G401 (cell line): ENCODE results near the gene GPR35. TPM values are rescaled to one million over a fixed set of nuclear protein-coding genes. Genes with fewer than 3 reads are reported as not detected.

ENCODE experiments used
- DNase-seq: peaks from one replicate; pipeline ENCODE4 v3.0.0-alpha.2; 2015; ENCODE audit warnings: low spot score
- in situ Hi-C: cut with HindIII; loops from 2 replicates; pipeline ENCODE4 v1.10.0; 2016; ENCODE audit warnings: low sequenced_read_pairs, mixed read lengths
- total RNA-seq: library from RNA; depleted of rRNA; stranded (reverse); fragments of >200 nt; shearing (Covaris generic); gene quantifications from 2 replicates; pipeline ENCODE4 v1.2.3, GENCODE V29; 2014

The GPR35 gene
- total RNA-seq, 1 experiment from 2014 or later, result not detected

GRCh38 chr2:240588006-240588655, 37.1 kb upstream of the GPR35 start:
- in situ Hi-C loops, result no loop called here

GRCh38 chr2:240588669-240589068, 36.6 kb upstream of the GPR35 start:
- in situ Hi-C loops, result no loop called here
- no peak for DNase-seq

More at GRCh38 chr2:240588006-240588655, 37.1 kb upstream of the GPR35 start:
- no peak for DNase-seq

GRCh38 chr2:240589375-240589774, 35.9 kb upstream of the GPR35 start:
- in situ Hi-C loops, result no loop called here

GRCh38 chr2:240589850-240590525, 35.3 kb upstream of the GPR35 start:
- in situ Hi-C loops, result no loop called here
- no peak for DNase-seq

More at GRCh38 chr2:240589375-240589774, 35.9 kb upstream of the GPR35 start:
- DNase-seq, result no peak

GRCh38 chr2:240590681-240591111, 34.6 kb upstream of the GPR35 start:
- no peak for DNase-seq
- in situ Hi-C loops, result no loop called here

GRCh38 chr2:240591226-240591625, 34.1 kb upstream of the GPR35 start:
- in situ Hi-C loops, result no loop called here
- no peak for DNase-seq

GRCh38 chr2:240591784-240592183, 33.5 kb upstream of the GPR35 start:
- no peak for DNase-seq
- in situ Hi-C loops, result no loop called here

- peak; percentile 42 for DNase-seq
- in situ Hi-C loops, result no loop called here
These were observed 32.1 kb upstream of the GPR35 start for GRCh38 chr2:240593026-240593702.

GRCh38 chr2:240593703-240594451, 31.4 kb upstream of the GPR35 start:
- in situ Hi-C loops, result no loop called here
- DNase-seq, result no peak

DNA sequence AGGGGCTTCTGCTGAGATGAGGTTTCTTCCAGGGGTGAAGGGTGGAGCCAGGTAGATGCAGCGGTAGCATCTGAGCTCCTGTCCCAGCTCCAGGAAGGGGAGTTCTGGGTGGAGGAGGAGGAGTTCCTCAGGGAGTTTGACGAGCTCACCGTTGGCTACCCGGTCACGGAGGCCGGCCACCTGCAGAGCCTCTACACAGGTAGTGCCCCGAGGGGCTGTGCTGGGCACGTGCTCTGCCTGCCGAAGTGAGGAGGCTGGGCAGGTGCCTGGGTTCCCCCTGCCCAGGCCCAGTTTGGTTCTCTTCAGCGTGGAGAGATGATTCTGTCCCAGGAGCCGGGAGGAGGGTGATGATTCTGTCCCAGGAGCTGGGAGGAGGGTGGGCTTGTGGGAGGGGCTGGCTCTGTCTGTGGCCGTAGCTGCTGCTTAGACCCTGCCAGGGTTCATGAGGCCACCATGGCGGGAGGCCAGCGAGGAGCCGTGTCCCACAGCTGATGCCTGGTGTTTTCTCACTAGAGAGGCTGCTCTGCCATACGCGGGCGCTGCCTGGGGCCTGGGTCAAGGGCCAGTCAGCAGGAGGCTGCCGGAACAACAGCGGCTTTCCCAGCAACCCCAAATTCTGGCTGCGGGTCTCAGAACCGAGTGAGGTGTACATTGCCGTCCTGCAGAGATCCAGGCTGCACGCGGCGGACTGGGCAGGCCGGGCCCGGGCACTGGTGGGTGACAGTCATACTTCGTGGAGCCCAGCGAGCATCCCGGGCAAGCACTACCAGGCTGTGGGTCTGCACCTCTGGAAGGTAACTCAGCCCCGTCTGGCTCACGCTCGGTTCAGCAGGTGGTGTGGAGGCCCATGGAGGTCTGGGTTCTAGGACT, 30.5 kb upstream of the GPR35 start:
- no peak for DNase-seq
- in situ Hi-C loops, result no loop called here

- DNase-seq, result peak; percentile 42
- in situ Hi-C loops, result no loop called here
These were observed 29.8 kb upstream of the GPR35 start for GRCh38 chr2:240595381-240596079.

- no peak for DNase-seq
- in situ Hi-C loops, result no loop called here
These were observed 29.2 kb upstream of the GPR35 start for GRCh38 chr2:240596080-240596460.

DNA sequence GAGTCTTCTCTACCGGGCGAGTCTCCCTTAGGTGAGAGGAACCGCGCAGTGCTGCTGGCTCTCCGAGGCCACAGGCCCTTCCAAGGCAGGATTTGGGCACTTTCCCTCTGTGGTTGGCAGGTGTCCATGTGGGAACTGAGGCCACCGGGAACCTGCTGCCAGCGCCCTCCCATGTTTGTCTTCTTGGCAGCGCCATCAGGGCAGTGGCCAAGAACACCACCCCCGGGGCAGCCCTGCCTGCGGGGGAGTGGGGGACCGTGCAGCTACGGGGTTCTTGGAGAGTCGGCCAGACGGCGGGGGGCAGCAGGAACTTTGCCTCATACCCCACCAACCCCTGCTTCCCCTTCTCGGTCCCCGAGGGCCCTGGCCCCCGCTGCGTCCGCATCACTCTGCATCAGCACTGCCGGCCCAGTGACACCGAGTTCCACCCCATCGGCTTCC, 28.8 kb upstream of the GPR35 start:
- in situ Hi-C loops, result no loop called here
- peak; percentile 93 for DNase-seq

GRCh38 chr2:240597054-240597418, 28.2 kb upstream of the GPR35 start:
- DNase-seq, result no peak
- in situ Hi-C loops, result no loop called here

- DNase-seq, result no peak
These were observed 27.7 kb upstream of the GPR35 start for GRCh38 chr2:240597419-240598181.

DNA sequence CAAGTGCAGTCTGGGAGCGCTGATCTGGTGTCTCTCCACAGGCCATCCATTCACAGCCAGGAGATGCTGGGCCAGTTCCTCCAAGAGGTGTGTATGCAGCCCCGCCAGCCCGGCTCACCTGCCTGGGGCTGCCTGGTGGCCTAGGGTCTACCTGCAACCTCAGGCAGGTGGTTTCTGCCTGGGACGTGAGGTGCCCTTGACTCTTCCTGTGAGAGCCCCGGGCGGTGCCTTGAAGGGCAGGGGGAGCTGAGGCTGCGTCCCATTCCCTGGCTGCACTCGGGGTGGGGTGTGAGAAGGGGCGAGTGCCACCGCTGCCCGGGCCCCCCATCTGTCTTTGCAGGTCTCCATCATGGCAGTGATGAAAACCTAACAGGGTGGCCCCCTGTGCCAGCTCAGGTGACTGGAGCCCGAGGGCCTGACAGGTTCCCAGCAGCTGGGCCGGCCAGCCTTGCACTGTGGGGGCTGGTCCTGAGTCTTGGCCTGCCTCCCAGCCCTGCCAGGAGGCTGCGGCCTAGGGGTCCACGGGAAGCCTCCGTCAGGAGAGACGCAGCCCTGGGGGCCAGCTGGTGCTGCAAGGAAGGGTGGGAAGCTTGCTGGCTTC, 26.9 kb upstream of the GPR35 start:
- in situ Hi-C loops, result no loop called here
- DNase-seq, result no peak

More at GRCh38 chr2:240597419-240598181, 27.7 kb upstream of the GPR35 start:
- in situ Hi-C loops, result no loop called here

- in situ Hi-C loops, result no loop called here
- DNase-seq, result no peak
These were observed 26.1 kb upstream of the GPR35 start for GRCh38 chr2:240599141-240599583.
